Activated CD8-positive, alpha-beta T cell treated with anti-CD3 and anti-CD28 coated beads for 36 hours (primary cell): ENCODE results near the gene BGN. TPM values are rescaled to one million over a fixed set of nuclear protein-coding genes. Genes with fewer than 3 reads are reported as not detected.

ENCODE experiments used
- ATAC-seq: fragments of 200-7000 bp; cut with Tn5 transposase; one replicate; pipeline ENCODE4 v1.10.0; 2021; ENCODE audit warnings: mild to moderate bottlenecking, moderate library complexity
- CTCF ChIA-PET: fragments of 350-600 bp; sonication (Branson Sonifier 250); formaldehyde crosslinking; loops from one replicate; lab custom pipeline; 2021; ENCODE audit warnings: antibody characterized with exemption; lab: Charles Lee
- POLR2A ChIA-PET: fragments of 350-600 bp; sonication (Branson Sonifier 250); formaldehyde crosslinking; loops from one replicate; lab custom pipeline; 2021; ENCODE audit warnings: antibody characterized with exemption; lab: Charles Lee
- DNase-seq: peaks from one replicate; pipeline ENCODE4 v3.0.0-alpha.2; 2020
- H3K27ac Mint-ChIP-seq: one replicate; pipeline ENCODE4 v1.8.0; 2021; ENCODE audit warnings: mild to moderate bottlenecking, mixed read lengths
- H3K27me3 Mint-ChIP-seq: one replicate; pipeline ENCODE4 v1.8.0; 2021; ENCODE audit warnings: mixed read lengths
- H3K36me3 Mint-ChIP-seq: one replicate; pipeline ENCODE4 v1.8.0; 2021; ENCODE audit warnings: low read depth, mixed read lengths
- H3K4me1 Mint-ChIP-seq: one replicate; pipeline ENCODE4 v1.8.0; 2021; ENCODE audit warnings: low read depth, mixed read lengths
- H3K4me3 Mint-ChIP-seq: one replicate; pipeline ENCODE4 v1.8.0; 2021; ENCODE audit warnings: mild to moderate bottlenecking, moderate library complexity, mixed read lengths
- H3K9me3 Mint-ChIP-seq: one replicate; pipeline ENCODE4 v1.8.0; 2021; ENCODE audit warnings: mixed read lengths
- CTCF ChIP-seq: fragments of 200-600 bp; IDR thresholded peaks from one replicate; pipeline ENCODE4 v1.8.0; 2022; ENCODE audit warnings: antibody characterized with exemption, mild to moderate bottlenecking
- intact Hi-C: fragments of 100-400 bp; cut with micrococcal nuclease; formaldehyde crosslinking; loops from one replicate; pipeline ENCODE4 v1.10.0; 2022
- total RNA-seq, 2 experiments: library from RNA; stranded (reverse); gene quantifications; one replicate each; pipeline ENCODE4 v1.2.3, GENCODE V29; 2021

The BGN gene
- total RNA-seq, 2 experiments from 2014 or later: not detected

- intact Hi-C loops: no loop called here
- ChIA-PET CTCF (interaction anchor here (1.4 to 2.6 kb wide), 2 partner anchors 22 to 47 kb away, joined by 3 to 18 read pairs; no protein-coding TSS in a partner anchor), POLR2A (interaction anchor here (0.8 kb wide), 1 partner anchor 10 kb away, joined by 3 read pairs; the partner anchor contains the start of gene HAUS7)
- Mint-ChIP-seq H3K4me3 (no peak overlapping the region), H3K27ac (no peak overlapping the region), H3K36me3 (peaks cover 3% of the 10 kb centered on the region), H3K4me1 (no peaks in the 10 kb centered on the region), H3K9me3 (no peaks in the 10 kb centered on the region), H3K27me3 (no peaks in the 10 kb centered on the region)
- DNase-seq: no peak
- no peak for ATAC-seq
- no peak for TF ChIP-seq CTCF
Measured at GRCh38 chrX:153459986-153460385, 34.8 kb upstream of the BGN start.

- peaks cover 3% of the 10 kb centered on the region for H3K36me3 Mint-ChIP-seq
- no peak overlapping the region for H3K27ac Mint-ChIP-seq
- CTCF ChIA-PET: interaction anchor here (0.6 to 2.6 kb wide), 7 partner anchors 10 to 46 kb away, joined by 3 to 18 read pairs (median 3); no protein-coding TSS in a partner anchor
- DNase-seq: peak; percentile 56
- POLR2A ChIA-PET: interaction anchor here (0.8 kb wide), 1 partner anchor 9 kb away, joined by 3 read pairs; the partner anchor contains the start of gene HAUS7
- H3K9me3 Mint-ChIP-seq: no peaks in the 10 kb centered on the region
- no peaks in the 10 kb centered on the region for H3K4me1 Mint-ChIP-seq
- H3K27me3 Mint-ChIP-seq: no peaks in the 10 kb centered on the region
- ATAC-seq: peak; percentile 70
- TF ChIP-seq CTCF: peak; percentile 49
- intact Hi-C loops: no loop called here
- no peak overlapping the region for H3K4me3 Mint-ChIP-seq
Measured at GRCh38 chrX:153460826-153461225, 34.0 kb upstream of the BGN start.

GRCh38 chrX:153462291-153462690 lies 32.5 kb upstream of the BGN start:
- POLR2A ChIA-PET: no interaction called here
- peaks cover 4% of the 10 kb centered on the region for H3K36me3 Mint-ChIP-seq

GRCh38 chrX:153463031-153463430 lies 31.7 kb upstream of the BGN start:
- ChIA-PET POLR2A (no interaction called here), CTCF (no interaction called here)
- Mint-ChIP-seq H3K4me3 (no peak overlapping the region), H3K36me3 (peaks cover 7% of the 10 kb centered on the region), H3K9me3 (no peaks in the 10 kb centered on the region), H3K27me3 (no peaks in the 10 kb centered on the region), H3K27ac (no peak overlapping the region), H3K4me1 (peaks cover 6% of the 10 kb centered on the region)
- ATAC-seq: no peak
- DNase-seq: no peak
- no peak for TF ChIP-seq CTCF
- intact Hi-C loops: no loop called here

More at GRCh38 chrX:153462291-153462690, 32.5 kb upstream of the BGN start:
- H3K27me3 Mint-ChIP-seq: no peaks in the 10 kb centered on the region
- intact Hi-C loops: no loop called here
- no peaks in the 10 kb centered on the region for H3K9me3 Mint-ChIP-seq
- H3K27ac Mint-ChIP-seq: no peak overlapping the region
- CTCF ChIA-PET: interaction anchor here (2.6 kb wide), 1 partner anchor 45 kb away, joined by 18 read pairs; no protein-coding TSS in a partner anchor
- TF ChIP-seq CTCF: no peak
- ATAC-seq (no peak), DNase-seq (no peak)
- H3K4me1 Mint-ChIP-seq: peaks cover under 1% of the 10 kb centered on the region
- H3K4me3 Mint-ChIP-seq: no peak overlapping the region

- no peaks in the 10 kb centered on the region for H3K27me3 Mint-ChIP-seq
- ATAC-seq: no peak
- peaks cover 6% of the 10 kb centered on the region for H3K4me1 Mint-ChIP-seq
- no peak for DNase-seq
- peaks cover 7% of the 10 kb centered on the region for H3K36me3 Mint-ChIP-seq
- no peak overlapping the region for H3K27ac Mint-ChIP-seq
- TF ChIP-seq CTCF: no peak
- no peaks in the 10 kb centered on the region for H3K9me3 Mint-ChIP-seq
- no peak overlapping the region for H3K4me3 Mint-ChIP-seq
- ChIA-PET POLR2A (no interaction called here), CTCF (no interaction called here)
- intact Hi-C loops: no loop called here
Measured at GRCh38 chrX:153463556-153463955, 31.2 kb upstream of the BGN start.
